LNCaP clone FGC (cell line): ENCODE measurements around the gene C6orf62.
"Not testable (repeated sequence)": the region's sequence is repeated elsewhere in the genome, so short reads cannot be mapped to it uniquely, and the experiment has no call there.

Source experiments
- DNase-seq: peaks from one replicate; pipeline ENCODE4 v3.0.0-alpha.2; 2011; ENCODE audit warnings: low read depth
- H3K4me3 ChIP-seq: 2 replicates; pipeline ENCODE4 v1.5.1; 2011; ENCODE audit warnings: mild to moderate bottlenecking, low read depth, low read length, control low read depth
- TF ChIP-seq, protein P1 (sequence below): IDR thresholded peaks from 2 replicates; pipeline ENCODE4 v1.5.1; 2012; ENCODE audit warnings: mild to moderate bottlenecking; ENCODE audit not compliant: control insufficient read depth, insufficient read depth; ENCODE audit errors: extremely low read depth

Gene C6orf62

DNA sequence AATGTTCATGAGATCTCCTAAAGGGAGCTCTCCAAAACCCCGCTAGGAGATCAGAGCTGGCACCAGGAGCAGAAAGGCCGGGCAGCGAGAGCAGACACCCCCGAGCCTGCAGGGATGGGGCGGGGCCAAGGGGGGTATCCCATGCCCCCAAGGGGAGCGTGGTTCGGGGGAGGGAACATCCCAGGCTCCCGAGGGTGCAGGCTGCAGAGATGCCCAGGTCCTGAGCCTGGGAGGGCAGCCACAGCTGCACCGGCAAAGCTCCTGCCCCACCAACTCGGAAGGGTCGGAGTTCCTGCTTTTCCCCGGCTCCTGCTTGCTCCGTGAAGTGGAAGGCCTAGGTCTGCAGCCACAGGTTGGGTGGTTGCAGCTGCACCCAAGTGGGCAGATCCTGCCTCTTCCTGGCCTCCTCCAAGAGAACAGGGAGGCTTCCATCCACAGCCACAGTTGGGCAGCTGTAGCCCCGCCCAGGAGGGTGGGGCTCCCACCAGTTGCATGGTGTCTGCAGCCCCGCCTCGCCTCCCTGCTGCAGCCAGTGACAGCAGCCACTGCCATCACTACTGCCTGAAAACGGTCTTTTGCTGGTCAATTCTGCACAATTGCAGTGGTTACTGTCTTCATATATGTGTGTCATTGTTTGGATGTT is 42.4 kb upstream of the C6orf62 start:
- H3K4me3 ChIP-seq, result no peak overlapping the region
- TF ChIP-seq, protein P1, sequence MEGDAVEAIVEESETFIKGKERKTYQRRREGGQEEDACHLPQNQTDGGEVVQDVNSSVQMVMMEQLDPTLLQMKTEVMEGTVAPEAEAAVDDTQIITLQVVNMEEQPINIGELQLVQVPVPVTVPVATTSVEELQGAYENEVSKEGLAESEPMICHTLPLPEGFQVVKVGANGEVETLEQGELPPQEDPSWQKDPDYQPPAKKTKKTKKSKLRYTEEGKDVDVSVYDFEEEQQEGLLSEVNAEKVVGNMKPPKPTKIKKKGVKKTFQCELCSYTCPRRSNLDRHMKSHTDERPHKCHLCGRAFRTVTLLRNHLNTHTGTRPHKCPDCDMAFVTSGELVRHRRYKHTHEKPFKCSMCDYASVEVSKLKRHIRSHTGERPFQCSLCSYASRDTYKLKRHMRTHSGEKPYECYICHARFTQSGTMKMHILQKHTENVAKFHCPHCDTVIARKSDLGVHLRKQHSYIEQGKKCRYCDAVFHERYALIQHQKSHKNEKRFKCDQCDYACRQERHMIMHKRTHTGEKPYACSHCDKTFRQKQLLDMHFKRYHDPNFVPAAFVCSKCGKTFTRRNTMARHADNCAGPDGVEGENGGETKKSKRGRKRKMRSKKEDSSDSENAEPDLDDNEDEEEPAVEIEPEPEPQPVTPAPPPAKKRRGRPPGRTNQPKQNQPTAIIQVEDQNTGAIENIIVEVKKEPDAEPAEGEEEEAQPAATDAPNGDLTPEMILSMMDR, result no peak
- no peak for DNase-seq

DNA sequence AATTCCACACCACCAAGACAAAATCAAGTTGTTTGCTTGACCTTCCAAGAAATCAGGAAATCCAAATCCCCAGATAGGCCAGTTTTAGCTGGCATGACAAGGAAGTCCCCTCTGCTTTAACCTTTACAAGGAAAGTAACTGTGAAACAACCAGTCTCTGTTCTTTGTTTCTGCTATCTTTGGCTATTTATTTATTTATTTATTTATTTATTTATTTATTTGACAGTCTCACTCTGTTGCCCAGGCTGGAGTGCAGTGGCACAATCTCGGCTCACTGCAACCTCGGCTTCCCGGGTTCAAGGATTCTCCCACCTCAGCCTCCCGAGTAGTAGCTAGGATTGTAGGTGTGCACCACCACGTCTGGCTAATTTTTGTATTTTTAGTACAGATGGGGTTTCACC is 41.3 kb upstream of the C6orf62 start:
- no peak overlapping the region for H3K4me3 ChIP-seq
- TF ChIP-seq, protein P1, result no peak
- DNase-seq, result no peak

DNA sequence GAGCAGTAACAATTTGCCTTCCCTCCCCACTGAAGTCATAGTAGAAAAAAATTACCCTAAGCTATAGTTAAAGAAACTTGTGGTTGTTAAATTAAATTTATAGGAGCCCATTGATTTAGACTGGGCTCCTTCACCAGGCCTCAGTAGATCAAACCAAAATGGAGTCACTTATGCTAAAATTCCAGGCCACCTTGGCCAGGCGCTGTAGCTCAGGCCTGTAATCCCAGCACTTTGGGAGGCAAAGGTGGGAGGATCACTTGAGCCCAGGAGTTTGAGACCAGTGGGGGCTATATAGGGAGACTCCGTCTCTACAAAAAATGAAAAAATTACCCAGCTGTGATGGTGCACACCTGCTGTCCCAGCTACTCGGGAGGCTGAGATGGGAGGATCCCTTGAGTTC is 40.8 kb upstream of the C6orf62 start:
- no peak overlapping the region for H3K4me3 ChIP-seq
- DNase-seq, result no peak
- TF ChIP-seq, protein P1, result no peak

DNA sequence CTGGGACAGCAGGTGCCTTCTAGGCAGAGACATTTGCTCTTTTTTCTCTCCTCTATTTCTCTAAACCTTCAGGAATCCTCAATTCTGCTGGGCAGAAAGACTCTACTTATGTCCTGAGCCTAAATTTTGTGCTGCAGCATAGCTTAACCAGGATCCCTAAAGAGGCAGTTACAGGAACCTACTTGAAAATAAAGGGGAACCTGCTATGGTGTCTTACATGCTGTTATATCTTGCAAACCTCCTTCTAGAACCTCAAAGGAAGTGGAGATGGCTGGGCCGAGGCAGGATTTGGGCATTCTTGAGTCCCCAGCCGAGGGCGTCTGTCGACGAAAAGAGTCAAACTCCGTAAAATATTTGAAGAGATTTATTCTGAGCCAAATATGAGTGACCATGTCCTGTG is 38.7 kb upstream of the C6orf62 start:
- no peak overlapping the region for H3K4me3 ChIP-seq
- no peak for DNase-seq
- TF ChIP-seq, protein P1, result no peak

DNA sequence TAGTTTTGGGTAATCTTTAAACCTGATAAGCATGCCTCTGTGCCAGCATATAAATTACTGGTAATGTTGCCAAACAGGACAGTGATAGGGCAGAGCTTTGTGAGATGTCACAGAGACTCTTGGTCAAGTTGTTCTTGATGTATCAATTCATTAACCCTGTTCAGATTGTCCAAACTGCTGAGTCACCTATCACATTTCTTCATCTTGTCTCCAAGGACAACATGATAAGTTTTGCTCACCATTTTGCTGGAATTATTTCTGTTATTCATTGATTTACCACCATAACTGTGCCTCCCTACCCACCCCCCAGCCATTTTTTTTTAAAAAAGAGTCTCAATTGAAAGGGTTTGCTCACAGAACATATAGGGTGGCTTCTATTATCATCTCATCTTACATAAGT is 36.3 kb upstream of the C6orf62 start:
- no peak for DNase-seq
- TF ChIP-seq, protein P1, result no peak
- no peak overlapping the region for H3K4me3 ChIP-seq

DNA sequence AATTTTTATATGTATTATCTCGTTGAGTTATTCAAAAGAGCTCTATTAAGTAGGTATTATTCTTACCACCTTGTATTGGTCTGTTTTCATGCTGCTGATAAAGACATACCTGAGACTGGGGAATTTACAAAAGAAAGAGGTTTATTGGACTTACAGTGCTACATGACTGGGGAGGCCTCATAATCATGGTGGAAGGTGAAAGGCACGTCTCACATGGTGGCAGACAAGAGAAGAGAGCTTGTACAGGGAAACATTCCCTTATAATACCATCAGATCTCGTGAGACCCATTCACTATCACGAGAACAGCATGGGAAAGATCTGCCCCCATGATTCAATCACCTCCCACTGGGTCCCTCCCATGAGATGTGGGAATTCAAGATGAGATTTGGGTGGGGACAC is 35.4 kb upstream of the C6orf62 start:
- DNase-seq, H3K4me3 ChIP-seq: not testable (repeated sequence)

DNA sequence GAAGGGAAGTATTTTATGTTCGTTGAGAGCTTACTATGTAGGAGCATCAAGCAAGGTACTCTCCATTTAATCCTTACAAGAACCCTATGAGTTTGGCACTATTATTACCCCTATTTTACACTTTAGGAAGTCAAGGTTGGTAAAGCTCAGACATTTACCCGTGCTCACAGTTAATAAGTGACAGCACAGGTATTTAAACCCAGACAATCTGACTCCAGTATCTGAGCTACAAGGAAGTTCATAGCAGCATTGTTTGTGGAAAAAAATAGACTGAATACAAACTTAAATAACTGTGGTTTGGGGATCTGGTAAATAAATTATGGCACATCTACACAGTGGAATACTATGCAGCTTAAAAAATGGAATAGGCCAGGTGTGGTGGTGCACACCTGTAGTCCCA is 34.6 kb upstream of the C6orf62 start:
- DNase-seq, result no peak
- TF ChIP-seq, protein P1, result no peak
- no peak overlapping the region for H3K4me3 ChIP-seq
